CD4-positive, alpha-beta T cell treated with Interleukin-4 for 4 hours (primary cell): ENCODE results near the gene P2RY6.

Experiments used
- DNase-seq: peaks from one replicate; pipeline ENCODE4 v3.0.0-alpha.2; 2020

P2RY6 gene

DNA sequence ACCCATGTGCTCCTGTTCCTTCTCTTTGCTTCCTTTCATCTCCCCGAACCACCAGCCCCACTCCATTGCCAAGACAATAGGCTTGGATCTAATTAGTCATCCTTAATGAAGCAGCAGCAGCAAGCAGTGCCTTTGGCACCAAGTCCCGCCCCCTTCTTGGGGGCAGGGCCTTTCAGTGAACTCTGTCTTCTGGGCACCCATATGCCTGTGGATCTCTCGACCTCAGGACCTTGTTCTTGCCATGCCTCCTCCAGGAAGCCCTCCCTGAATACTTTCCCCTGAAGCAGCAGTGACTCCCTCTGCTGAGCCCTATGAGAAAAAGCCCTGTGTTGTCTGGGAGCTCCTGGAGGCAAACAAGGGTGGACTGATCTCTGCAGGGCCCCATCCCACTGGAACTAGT lies 68.0 kb downstream of the P2RY6 start:
- no peak for DNase-seq

DNA sequence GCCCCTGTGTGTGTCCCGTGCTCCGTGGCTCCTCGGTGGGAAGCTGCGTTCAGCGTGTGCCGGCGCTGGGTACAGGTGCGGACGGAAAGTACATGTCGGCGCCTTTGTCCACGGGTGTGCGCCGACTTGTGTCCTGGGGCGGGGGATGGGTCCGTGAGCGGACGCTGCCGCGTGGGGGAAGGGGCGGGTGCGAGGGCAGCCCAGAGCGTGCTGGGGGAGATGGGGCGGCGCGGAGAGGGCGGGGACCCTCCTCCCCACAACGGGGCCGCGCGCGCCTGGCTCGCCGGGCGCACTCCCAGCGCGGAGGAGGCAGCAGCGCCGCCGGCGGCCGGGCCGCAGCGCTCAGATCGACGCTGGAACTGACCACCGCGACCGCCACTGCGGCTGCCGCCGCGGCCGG lies 70.5 kb downstream of the P2RY6 start:
- DNase-seq, result no peak

DNA sequence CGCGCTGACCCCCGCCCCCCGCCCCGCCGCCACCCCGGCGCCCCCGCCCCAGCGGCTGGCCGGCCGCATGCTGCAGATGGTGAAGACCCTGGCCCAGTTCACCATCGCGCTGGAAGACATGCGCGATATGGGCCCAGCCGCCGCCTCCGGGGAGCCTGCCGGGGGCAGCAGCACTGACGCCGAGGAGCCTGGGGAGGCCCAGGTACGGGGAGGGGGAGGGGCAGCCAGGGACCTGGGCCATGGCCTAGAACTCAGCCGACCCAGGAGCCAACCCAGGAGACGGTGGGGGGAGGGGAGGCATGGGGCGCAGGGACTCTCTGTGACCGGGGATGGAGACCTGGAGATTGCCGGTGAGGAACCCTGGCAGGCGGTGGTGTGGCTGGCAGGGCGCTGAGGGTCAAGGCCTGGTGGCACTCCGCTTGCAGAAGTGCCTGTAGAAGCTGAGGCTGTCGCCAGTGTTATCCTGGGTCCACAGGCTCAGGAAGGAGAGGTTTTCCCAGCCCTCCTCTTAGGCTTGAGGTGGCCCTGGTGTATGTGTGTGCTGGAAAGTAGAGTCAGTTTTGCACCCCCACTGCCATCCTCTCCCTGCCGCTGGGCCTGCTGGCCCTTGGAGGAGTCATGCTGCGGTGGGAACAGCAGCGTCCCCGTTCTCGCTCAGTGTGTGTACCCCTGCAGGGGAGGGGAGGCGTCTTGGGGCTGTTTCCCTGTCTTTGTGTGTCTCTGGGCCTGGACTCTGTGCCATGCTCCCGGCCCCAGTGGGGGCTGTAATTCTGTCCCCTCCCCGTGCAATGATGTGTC lies 71.1 kb downstream of the P2RY6 start:
- no peak for DNase-seq

DNA sequence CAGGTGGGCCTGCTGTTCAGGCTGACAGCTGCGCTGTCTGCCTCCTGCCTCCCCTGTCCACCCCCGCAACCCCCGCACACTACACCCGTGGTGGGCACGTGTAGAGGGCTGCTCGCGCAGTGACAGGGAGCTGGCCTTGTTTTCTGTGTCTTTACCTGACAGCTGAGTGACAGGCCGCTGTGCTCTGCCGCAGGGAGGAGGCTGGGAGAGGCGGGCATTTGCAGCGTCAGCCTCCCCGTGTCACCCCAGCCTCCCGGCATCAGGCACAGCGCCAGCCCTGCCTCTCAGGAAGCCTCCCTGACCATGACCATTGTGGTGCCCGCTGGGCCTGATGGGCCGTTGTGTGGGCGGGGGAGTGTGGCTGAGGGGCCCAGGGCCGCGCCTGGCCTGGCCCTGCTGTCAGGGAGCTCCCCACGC lies 72.1 kb downstream of the P2RY6 start:
- DNase-seq, result no peak

DNA sequence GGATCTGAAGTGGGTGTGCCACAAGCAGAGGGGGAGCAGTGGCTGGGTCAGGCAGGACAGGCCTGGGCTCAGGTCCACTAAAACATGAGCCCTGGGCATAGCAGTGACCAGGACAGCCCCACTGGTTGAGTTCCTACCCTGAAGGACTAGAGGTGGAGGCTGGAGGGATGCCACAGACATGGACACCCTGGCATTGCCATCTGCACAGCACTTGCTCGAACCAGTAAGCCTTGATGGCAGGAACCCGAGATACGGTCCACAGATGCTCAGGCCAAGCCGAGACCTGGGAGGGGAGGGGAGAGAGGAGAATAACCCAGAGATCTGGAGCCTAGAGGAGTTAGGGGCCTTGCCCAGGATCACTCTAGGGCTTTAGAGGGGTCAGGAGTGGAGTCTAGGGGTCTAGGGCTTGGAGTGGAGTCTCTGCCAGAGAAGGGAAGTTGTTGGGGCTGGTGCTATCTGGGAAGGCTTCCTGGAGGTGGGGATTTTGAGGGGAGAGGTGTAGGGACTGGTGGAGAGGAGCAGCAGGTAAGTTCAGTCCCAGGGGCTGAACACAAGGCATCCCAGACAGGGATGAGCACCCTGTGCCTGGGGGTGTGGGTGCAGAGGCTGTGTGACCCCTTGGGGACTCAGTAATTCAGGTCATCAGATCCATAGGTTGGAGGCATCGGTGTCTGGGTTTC lies 73.5 kb downstream of the P2RY6 start:
- no peak for DNase-seq

DNA sequence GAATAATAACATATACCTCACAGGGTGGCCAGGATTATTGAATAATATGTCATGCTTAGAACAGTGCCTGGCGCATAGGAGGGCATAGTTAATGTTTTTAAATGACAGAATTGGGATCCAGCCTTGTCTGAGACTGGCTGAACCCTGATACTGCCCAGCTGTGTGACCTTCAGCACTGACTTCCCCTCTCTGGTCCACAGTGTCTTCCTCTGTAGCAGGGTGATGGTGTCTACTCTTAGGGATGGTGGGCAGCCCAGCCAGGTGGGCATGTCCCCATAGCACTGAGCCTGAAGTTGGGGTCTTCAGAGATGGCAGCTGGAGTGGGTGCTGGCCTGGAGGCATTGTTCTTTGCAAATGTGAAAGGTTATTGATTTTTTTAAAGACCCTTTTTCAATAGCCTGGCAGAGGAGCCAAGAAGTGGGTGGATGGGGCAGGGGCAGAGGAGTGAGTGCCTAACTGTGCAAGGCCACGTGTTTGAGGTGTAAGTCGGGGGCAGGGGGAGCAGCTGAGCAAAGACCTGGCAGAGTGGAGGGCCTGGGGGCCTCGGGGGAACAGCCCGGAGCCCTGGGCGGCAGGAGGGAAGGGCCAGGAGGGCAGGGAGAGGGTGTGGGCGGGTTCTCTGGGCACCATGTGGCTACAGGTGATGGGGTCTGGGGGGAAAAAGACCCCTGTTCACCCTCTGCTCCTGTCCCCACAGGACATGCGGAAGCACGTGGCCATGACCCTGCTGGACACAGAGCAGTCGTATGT lies 74.2 kb downstream of the P2RY6 start:
- DNase-seq, result no peak

DNA sequence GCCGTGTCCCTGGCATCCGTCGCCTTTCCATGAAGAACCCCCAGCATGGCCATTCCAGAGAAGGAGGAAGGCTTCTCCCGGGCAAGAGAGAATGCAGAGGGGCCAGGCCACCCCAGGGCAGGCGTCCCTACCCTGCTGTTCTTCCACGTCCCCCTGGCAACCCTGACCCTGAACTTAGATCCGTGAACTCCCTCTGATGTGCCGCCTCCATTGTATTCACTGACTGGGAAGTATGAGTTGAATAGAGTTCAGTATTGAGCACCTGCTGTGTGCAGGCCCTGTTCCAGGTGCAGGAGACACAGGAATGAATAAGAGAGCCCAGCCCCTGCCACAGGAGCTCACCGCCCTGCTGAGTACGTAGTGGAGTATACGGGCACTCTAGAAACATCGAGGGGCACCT lies 74.9 kb downstream of the P2RY6 start:
- DNase-seq, result no peak
